Natural killer cell (primary cell): ENCODE results near the gene BIRC3. TPM values are rescaled to one million over a fixed set of nuclear protein-coding genes. Genes with fewer than 3 reads are reported as not detected.

Source experiments
- ATAC-seq, 3 donors: fragments of 150-1000 bp in 2 of 3; fragments of 200-7000 bp in 1 of 3; cut with Tn5 transposase; 1 replicate in 1 of 3; 2 replicates in 2 of 3; pipeline ENCODE4 v1.10.0; 2021; ENCODE audit warnings: mild to moderate bottlenecking in 2 of 3, moderate library complexity in 2 of 3
- DNase-seq, 2 donors: peaks; one replicate each; pipeline versions ENCODE4 v3.0.0 to v3.0.0-alpha.2; 2013 to 2021; ENCODE audit warnings: mixed read lengths in 1 of 2
- H3K27ac ChIP-seq: one replicate; pipeline ENCODE4 v1.5.1; 2013; ENCODE audit warnings: mild to moderate bottlenecking, low read length
- H3K27me3 ChIP-seq: one replicate; pipeline ENCODE4 v1.6.1; 2013; ENCODE audit warnings: low read length; ENCODE audit not compliant: control insufficient read depth, insufficient read depth
- H3K36me3 ChIP-seq: one replicate; pipeline ENCODE4 v1.6.1; 2013; ENCODE audit warnings: low read length; ENCODE audit not compliant: control insufficient read depth, insufficient read depth
- H3K4me1 ChIP-seq: one replicate; pipeline ENCODE4 v1.6.1; 2013; ENCODE audit warnings: low read length; ENCODE audit not compliant: control insufficient read depth, insufficient read depth
- H3K4me3 ChIP-seq: one replicate; pipeline ENCODE4 v1.5.1; 2013; ENCODE audit warnings: low read length
- H3K9me3 ChIP-seq: one replicate; pipeline ENCODE4 v1.6.1; 2013; ENCODE audit warnings: low read length; ENCODE audit not compliant: control insufficient read depth, insufficient read depth
- H3K27ac Mint-ChIP-seq, 2 donors: one replicate each; pipeline ENCODE4 v1.8.0; 2022; ENCODE audit warnings: mild to moderate bottlenecking in 2 of 2, mixed read lengths in 2 of 2, moderate library complexity in 1 of 2
- H3K27me3 Mint-ChIP-seq, 2 donors: one replicate each; pipeline ENCODE4 v1.8.0; 2022; ENCODE audit warnings: low read depth in 2 of 2, mixed read lengths in 2 of 2
- H3K36me3 Mint-ChIP-seq: one replicate; pipeline ENCODE4 v1.8.0; 2022; ENCODE audit warnings: mixed read lengths
- H3K4me1 Mint-ChIP-seq, 2 donors: one replicate each; pipeline ENCODE4 v1.8.0; 2022; ENCODE audit warnings: mixed read lengths in 2 of 2
- H3K4me3 Mint-ChIP-seq: one replicate; pipeline ENCODE4 v1.8.0; 2022; ENCODE audit warnings: mild to moderate bottlenecking, moderate library complexity, mixed read lengths
- H3K9me3 Mint-ChIP-seq, 2 donors: one replicate each; pipeline ENCODE4 v1.8.0; 2022; ENCODE audit warnings: mixed read lengths in 2 of 2
- WGBS: methylation state at CpG from one replicate; pipeline ENCODE4 v1.1.7; 2013; ENCODE audit warnings: missing lambda C conversion rate; ENCODE audit not compliant: insufficient coverage; 5-methylcytosine and 5-hydroxymethylcytosine counted together
- intact Hi-C: fragments of 100-400 bp; cut with micrococcal nuclease; formaldehyde crosslinking; loops from one replicate; pipeline ENCODE4 v1.14.2; 2022
- total RNA-seq, 4 donors: library from RNA; stranded (reverse); fragments of 120-200 nt in 1 of 4; gene quantifications; one replicate each; pipeline versions ENCODE4 v1.2.3 to v1.2.4, GENCODE V29; 2013 to 2022
- TF ChIP-seq, protein P1 (sequence below): fragments of 200-600 bp; IDR thresholded peaks from one replicate; pipeline ENCODE4 v1.8.0; 2022; ENCODE audit warnings: antibody characterized with exemption

The BIRC3 gene
- total RNA-seq, 3 donors from 2014 or later (not counting 1 experiment from before 2014, with no cell fraction given), result 14.2 to 92.3 (median 20.1) TPM

DNA sequence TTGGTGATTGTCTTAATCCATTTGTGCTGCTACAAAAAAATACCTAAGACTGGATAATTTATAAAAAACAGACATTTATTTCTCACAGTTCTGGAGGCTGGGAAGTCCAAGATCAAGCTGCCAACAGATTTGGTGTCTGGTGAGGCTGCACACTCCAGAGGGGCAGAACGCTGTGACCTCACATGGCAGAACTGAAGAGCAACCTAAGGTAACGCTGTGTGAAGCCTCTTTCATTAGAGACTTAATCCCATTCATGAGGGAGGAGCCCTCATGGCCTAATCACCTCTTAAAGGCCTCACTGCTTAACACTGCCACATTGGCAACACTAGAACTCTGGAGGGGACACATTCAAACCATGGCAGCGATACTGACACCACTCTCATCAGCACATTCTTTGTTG, 42.7 kb upstream of the BIRC3 start:
- WGBS, result 84% methylated on average over 2 of the region's 3 CpGs
- Histone ChIP-seq H3K27me3 (peaks cover 9% of the 10 kb centered on the region), H3K4me1 (no peaks in the 10 kb centered on the region), H3K36me3 (no peaks in the 10 kb centered on the region), H3K4me3 (no peak overlapping the region), H3K9me3 (no peaks in the 10 kb centered on the region), H3K27ac (no peak overlapping the region)
- no peak overlapping the region for H3K4me3 Mint-ChIP-seq
- no peak overlapping the region for H3K27ac Mint-ChIP-seq
- no peaks in the 10 kb centered on the region for H3K9me3 Mint-ChIP-seq
- peaks cover 40 to 64% of the 10 kb centered on the region in 2 donors for H3K27me3 Mint-ChIP-seq
- DNase-seq (no peak), ATAC-seq (no peak)
- TF ChIP-seq, protein P1, sequence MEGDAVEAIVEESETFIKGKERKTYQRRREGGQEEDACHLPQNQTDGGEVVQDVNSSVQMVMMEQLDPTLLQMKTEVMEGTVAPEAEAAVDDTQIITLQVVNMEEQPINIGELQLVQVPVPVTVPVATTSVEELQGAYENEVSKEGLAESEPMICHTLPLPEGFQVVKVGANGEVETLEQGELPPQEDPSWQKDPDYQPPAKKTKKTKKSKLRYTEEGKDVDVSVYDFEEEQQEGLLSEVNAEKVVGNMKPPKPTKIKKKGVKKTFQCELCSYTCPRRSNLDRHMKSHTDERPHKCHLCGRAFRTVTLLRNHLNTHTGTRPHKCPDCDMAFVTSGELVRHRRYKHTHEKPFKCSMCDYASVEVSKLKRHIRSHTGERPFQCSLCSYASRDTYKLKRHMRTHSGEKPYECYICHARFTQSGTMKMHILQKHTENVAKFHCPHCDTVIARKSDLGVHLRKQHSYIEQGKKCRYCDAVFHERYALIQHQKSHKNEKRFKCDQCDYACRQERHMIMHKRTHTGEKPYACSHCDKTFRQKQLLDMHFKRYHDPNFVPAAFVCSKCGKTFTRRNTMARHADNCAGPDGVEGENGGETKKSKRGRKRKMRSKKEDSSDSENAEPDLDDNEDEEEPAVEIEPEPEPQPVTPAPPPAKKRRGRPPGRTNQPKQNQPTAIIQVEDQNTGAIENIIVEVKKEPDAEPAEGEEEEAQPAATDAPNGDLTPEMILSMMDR, result no peak
- intact Hi-C loops, result no loop called here
- H3K4me1 Mint-ChIP-seq, result peaks cover 0 to 3% of the 10 kb centered on the region in 2 donors
- no peaks in the 10 kb centered on the region for H3K36me3 Mint-ChIP-seq

DNA sequence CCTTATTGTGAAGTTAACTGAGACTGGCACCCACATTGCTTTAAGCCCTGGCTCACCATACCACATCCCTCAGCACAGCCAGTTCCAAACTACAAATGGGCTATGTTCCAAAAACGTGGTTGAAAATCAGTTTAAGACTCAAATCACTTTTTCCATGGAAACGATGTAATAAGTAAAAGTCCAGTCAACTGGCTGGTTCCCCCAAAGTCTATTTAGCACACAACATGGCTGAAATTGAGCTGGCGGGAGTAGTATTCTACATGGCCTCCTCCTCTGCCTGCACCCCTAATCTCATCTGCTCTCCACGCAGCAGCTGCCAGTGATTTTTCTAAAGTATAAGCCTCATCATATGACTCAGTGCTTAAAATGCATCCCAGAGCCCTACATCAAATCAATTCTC, 40.9 kb upstream of the BIRC3 start:
- H3K4me3 ChIP-seq, result no peak overlapping the region
- H3K4me1 ChIP-seq, result no peaks in the 10 kb centered on the region
- intact Hi-C loops, result no loop called here
- no peak for ATAC-seq
- H3K27ac Mint-ChIP-seq, result no peak overlapping the region
- H3K27me3 Mint-ChIP-seq, result peaks cover 40 to 65% of the 10 kb centered on the region in 2 donors
- H3K27me3 ChIP-seq, result peaks cover 3% of the 10 kb centered on the region
- no peaks in the 10 kb centered on the region for H3K9me3 Mint-ChIP-seq
- 67% methylated on average over 4 of the region's 4 CpGs for WGBS
- H3K36me3 Mint-ChIP-seq, result no peaks in the 10 kb centered on the region
- no peaks in the 10 kb centered on the region for H3K9me3 ChIP-seq
- TF ChIP-seq, protein P1, result no peak
- no peak overlapping the region for H3K4me3 Mint-ChIP-seq
- H3K4me1 Mint-ChIP-seq, result peaks cover 0 to 6% of the 10 kb centered on the region in 2 donors
- H3K36me3 ChIP-seq, result no peaks in the 10 kb centered on the region
- no peak overlapping the region for H3K27ac ChIP-seq
- no peak for DNase-seq

DNA sequence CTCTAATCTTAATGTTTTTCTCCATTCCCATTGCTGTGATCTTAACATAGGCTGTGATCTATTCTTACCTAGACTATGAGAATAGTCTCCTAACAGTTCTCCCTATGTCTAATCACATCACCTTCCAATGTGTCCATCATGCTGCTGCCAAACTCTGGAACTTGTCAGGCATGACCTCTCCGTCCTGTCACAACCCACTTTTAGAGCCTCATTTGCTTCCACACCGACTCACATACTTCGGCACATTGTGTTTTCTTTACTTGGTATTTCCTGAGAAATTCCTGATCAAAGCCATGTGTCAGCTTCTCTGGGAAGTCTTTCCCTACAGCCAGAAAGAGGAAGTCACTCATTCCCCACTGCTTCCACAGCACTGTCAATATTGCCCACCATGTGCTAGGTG, 40.5 kb upstream of the BIRC3 start:
- Histone ChIP-seq H3K9me3 (no peaks in the 10 kb centered on the region), H3K4me3 (no peak overlapping the region), H3K27ac (no peak overlapping the region), H3K27me3 (peaks cover 3% of the 10 kb centered on the region), H3K4me1 (no peaks in the 10 kb centered on the region), H3K36me3 (no peaks in the 10 kb centered on the region)
- Mint-ChIP-seq H3K27ac (no peak overlapping the region), H3K4me1 (peaks cover 0 to 6% of the 10 kb centered on the region in 2 donors), H3K4me3 (no peak overlapping the region), H3K9me3 (no peaks in the 10 kb centered on the region), H3K27me3 (peaks cover 36 to 61% of the 10 kb centered on the region in 2 donors), H3K36me3 (no peaks in the 10 kb centered on the region)
- intact Hi-C loops, result no loop called here
- 69% methylated on average over 3 of the region's 3 CpGs for WGBS
- ATAC-seq (no peak), DNase-seq (no peak)
- TF ChIP-seq, protein P1, result no peak

DNA sequence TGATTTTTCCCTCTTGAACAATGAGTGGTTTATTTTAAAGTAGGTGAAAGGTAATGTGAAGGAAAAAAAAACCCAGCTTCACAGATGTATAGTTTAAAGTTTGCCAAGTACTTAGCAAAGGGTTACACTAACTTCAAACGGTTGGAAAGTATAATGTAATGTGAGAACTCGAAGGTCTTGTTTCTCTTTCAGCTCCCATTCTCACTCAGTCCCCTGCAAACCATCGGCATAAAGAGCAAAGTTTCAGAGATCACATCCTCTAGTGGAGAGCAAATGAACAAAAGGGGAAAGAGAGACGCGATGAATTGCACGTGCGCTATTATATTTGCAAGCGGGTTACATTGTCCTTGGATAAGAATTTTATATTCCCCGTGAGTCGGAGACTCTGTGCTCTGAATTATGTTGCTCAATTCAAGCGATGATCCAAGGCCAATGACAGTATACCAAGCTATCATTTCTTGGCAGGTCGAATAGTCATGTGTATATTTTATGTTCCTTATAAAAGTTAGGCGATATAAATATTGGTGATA, 37.6 kb upstream of the BIRC3 start:
- ATAC-seq, result no peak
- H3K4me3 Mint-ChIP-seq, result no peak overlapping the region
- H3K4me3 ChIP-seq, result no peak overlapping the region
- H3K4me1 ChIP-seq, result no peaks in the 10 kb centered on the region
- WGBS, result 38% methylated on average over 11 of the region's 13 CpGs
- H3K27ac ChIP-seq, result no peak overlapping the region
- H3K4me1 Mint-ChIP-seq, result peaks cover 0 to 6% of the 10 kb centered on the region in 2 donors
- no peaks in the 10 kb centered on the region for H3K9me3 ChIP-seq
- no peak overlapping the region for H3K27ac Mint-ChIP-seq
- TF ChIP-seq, protein P1, result no peak
- no peaks in the 10 kb centered on the region for H3K36me3 ChIP-seq
- no peaks in the 10 kb centered on the region for H3K36me3 Mint-ChIP-seq
- no peak for DNase-seq
- intact Hi-C loops, result no loop called here
- H3K9me3 Mint-ChIP-seq, result no peaks in the 10 kb centered on the region
- peaks cover 3% of the 10 kb centered on the region for H3K27me3 ChIP-seq
- H3K27me3 Mint-ChIP-seq, result peaks cover 21 to 37% of the 10 kb centered on the region in 2 donors
